Adipocyte (in vitro differentiated cells): Measurements from ENCODE around the gene RAMP3.

Source experiments
- DNase-seq: peaks from one replicate; pipeline ENCODE4 v3.0.0-alpha.2; 2015; ENCODE audit warnings: low read depth
- H3K27me3 ChIP-seq: replicated peaks from 2 replicates; pipeline ENCODE4 v1.7.0; 2013; ENCODE audit warnings: mild to moderate bottlenecking, low read length, moderate library complexity; ENCODE audit not compliant: control insufficient read depth, insufficient read depth
- H3K36me3 ChIP-seq: 2 replicates; pipeline ENCODE4 v1.7.0; 2013; ENCODE audit warnings: low read length, mild to moderate bottlenecking, moderate library complexity; ENCODE audit not compliant: control insufficient read depth, insufficient read depth, severe bottlenecking
- H3K4me1 ChIP-seq: 2 replicates; pipeline ENCODE4 v1.7.0; 2013; ENCODE audit warnings: mild to moderate bottlenecking, low read length, moderate library complexity; ENCODE audit not compliant: control insufficient read depth, insufficient read depth
- H3K4me3 ChIP-seq: 2 replicates; pipeline ENCODE4 v1.7.0; 2013; ENCODE audit warnings: mild to moderate bottlenecking, low read length, moderate library complexity
- H3K9ac ChIP-seq: 2 replicates; pipeline ENCODE4 v1.7.0; 2013; ENCODE audit warnings: mild to moderate bottlenecking, low read length, moderate library complexity
- H3K9me3 ChIP-seq: 2 replicates; pipeline ENCODE4 v1.7.0; 2013; ENCODE audit warnings: mild to moderate bottlenecking, low read length, moderate library complexity; ENCODE audit not compliant: control insufficient read depth

RAMP3 gene

GRCh38 chr7:45219130-45219529, 61.5 kb downstream of the RAMP3 start:
- Histone ChIP-seq H3K9me3 (no peaks in the 10 kb centered on the region), H3K36me3 (no peaks in the 10 kb centered on the region), H3K9ac (no peak overlapping the region), H3K4me1 (no peaks in the 10 kb centered on the region), H3K4me3 (no peak overlapping the region), H3K27me3 (peaks cover 69% of the 10 kb centered on the region)
- DNase-seq: no peak

DNA sequence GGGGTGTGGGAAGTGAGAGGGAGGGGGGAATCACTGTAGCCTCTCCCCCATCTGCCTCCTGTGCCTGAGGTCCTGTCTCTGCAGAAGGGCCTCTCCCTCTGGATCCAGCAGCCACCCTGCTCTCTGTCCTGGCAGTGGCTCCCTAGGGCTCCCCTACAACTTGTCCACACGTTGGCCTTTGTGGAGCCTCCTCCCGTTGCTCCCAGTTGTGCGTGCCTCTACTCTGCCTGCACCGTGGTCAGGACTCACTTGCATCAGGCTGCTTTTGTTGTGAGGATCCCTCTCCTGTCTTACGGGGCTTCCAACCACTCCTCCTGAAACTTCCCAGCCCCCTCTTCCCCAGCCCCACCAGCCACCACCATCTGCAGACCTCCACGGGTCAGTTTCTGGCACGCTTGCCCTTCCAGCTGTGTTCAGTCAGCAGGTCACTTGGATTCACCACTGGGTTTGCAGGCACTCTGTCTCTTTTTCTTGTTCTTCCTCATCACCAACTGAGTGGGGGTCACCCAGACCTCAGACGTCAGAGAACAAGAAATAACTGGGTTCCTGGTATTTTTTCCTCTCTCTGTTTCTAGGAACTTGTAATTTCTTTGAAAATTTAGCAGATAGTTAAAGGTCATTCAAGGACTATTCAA, 62.3 kb downstream of the RAMP3 start:
- Histone ChIP-seq H3K4me3 (no peak overlapping the region), H3K9ac (no peak overlapping the region), H3K9me3 (no peaks in the 10 kb centered on the region), H3K4me1 (no peaks in the 10 kb centered on the region), H3K27me3 (peaks cover 67% of the 10 kb centered on the region), H3K36me3 (no peaks in the 10 kb centered on the region)
- no peak for DNase-seq

DNA sequence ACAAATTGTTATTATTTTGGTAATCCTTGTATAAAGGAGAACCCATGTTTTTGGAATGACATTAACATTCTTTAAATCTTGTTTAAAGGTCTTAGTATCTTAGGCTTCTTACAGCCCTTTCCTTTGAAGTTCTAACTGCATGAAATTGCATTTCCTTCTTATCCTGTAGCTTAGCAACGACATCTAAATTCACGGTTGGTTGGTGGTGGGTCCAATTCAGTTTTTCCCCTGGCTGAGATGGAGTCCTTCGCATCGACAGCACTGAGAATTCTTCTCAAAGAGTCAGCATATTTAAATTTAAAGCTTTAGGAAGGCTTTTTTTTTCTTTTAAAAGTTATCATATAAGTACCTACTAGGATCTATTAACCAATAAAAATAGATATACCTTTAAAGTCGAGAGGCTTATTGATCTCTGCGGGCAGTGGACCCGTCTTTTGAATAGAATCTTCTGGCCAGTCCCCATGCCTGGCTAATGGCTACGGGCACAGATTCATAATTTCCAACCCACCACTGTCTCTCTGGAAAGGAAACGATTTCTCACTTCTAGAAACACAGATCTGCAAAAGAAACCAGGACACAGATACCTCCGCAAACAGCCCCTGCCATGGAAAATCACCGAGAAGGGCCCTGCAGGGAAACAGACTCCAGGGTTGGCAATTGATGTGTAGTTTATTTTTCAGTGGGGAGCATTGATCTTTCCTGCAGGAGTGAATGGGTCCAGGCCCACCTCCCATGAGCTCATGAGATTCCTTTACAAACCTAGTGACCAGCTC, 63.4 kb downstream of the RAMP3 start:
- no peak overlapping the region for H3K9ac ChIP-seq
- H3K4me1 ChIP-seq: no peaks in the 10 kb centered on the region
- H3K4me3 ChIP-seq: no peak overlapping the region
- H3K36me3 ChIP-seq: no peaks in the 10 kb centered on the region
- H3K27me3 ChIP-seq: peaks cover 56% of the 10 kb centered on the region
- no peaks in the 10 kb centered on the region for H3K9me3 ChIP-seq
- DNase-seq: no peak

- no peaks in the 10 kb centered on the region for H3K36me3 ChIP-seq
Observed at GRCh38 chr7:45221896-45222604, 64.5 kb downstream of the RAMP3 start.

GRCh38 chr7:45223078-45223477, 65.5 kb downstream of the RAMP3 start:
- H3K4me3 ChIP-seq: no peak overlapping the region
- no peaks in the 10 kb centered on the region for H3K36me3 ChIP-seq
- H3K4me1 ChIP-seq: no peaks in the 10 kb centered on the region
- no peaks in the 10 kb centered on the region for H3K9me3 ChIP-seq
- DNase-seq: no peak
- no peak overlapping the region for H3K9ac ChIP-seq
- peaks cover 47% of the 10 kb centered on the region for H3K27me3 ChIP-seq

More at GRCh38 chr7:45221896-45222604, 64.5 kb downstream of the RAMP3 start:
- Histone ChIP-seq H3K4me1 (no peaks in the 10 kb centered on the region), H3K27me3 (peaks cover 50% of the 10 kb centered on the region), H3K9ac (no peak overlapping the region), H3K4me3 (no peak overlapping the region), H3K9me3 (no peaks in the 10 kb centered on the region)
- DNase-seq: no peak

DNA sequence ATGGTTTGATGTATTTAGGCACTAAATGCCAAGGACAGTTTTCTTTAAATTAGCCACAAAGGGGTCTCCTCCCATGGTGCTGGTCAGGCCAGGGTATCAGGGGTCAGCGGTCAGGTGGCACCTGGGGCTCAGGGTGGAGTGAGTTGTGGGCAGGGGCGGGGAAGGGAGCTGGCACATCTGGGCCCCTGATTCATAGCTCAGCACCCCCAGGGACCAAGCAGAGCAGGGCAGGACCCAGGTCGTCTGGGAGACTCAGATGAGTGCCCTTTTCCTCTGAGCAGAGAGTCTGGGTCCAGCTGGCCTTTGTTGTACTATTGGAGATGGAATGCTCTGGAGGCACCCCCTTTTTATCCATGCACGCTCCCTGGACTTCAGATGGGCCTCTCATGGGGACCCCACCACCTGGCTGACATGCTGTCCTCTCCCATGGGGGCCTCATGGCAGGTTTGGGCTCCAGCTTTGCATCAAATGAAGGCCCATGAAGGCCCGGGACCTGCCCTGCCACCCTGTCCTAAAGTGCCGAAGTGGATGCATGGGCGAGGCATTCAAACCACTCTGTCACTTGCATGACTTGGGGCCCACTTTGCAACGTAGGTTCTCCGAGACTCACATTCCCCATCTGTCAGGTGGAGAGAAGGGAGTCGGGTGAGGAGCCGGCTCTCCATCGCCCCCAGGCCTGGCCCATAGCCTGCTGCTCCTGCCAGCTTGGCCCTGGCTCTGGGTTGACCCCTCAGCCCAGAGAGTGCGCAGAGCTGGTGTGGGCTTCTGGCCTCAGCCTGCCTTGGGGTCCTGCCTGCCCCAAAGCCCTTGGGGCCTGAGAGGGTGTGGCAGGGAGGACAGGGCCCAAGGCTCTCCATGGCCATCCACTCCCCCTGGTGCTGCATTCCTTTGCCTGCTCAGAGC, 66.4 kb downstream of the RAMP3 start:
- no peak for DNase-seq
- Histone ChIP-seq H3K4me3 (no peak overlapping the region), H3K9ac (no peak overlapping the region), H3K4me1 (no peaks in the 10 kb centered on the region), H3K36me3 (no peaks in the 10 kb centered on the region), H3K9me3 (no peaks in the 10 kb centered on the region), H3K27me3 (peaks cover 53% of the 10 kb centered on the region)

DNA sequence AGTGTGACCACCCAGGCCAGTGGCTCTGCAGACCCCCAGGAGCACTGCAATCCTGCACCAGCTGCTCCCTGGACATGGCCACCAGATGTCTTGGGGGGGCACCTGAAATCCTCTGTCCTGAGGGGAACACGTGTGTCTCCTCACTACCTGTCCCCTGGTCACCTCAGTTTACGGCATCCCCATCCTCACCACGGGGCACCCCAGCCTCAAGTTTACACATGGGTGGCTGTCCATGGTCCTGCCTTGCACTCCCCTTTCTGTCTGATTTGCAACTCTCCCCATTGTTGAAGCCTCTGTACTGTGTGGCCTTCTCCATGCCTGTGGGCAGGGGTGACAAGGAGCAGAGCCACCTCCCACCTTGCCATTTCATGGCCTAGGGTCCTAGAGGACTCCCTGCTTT, 67.2 kb downstream of the RAMP3 start:
- Histone ChIP-seq H3K4me1 (no peaks in the 10 kb centered on the region), H3K9me3 (no peaks in the 10 kb centered on the region), H3K27me3 (peaks cover 55% of the 10 kb centered on the region), H3K36me3 (no peaks in the 10 kb centered on the region), H3K9ac (no peak overlapping the region), H3K4me3 (no peak overlapping the region)
- no peak for DNase-seq

DNA sequence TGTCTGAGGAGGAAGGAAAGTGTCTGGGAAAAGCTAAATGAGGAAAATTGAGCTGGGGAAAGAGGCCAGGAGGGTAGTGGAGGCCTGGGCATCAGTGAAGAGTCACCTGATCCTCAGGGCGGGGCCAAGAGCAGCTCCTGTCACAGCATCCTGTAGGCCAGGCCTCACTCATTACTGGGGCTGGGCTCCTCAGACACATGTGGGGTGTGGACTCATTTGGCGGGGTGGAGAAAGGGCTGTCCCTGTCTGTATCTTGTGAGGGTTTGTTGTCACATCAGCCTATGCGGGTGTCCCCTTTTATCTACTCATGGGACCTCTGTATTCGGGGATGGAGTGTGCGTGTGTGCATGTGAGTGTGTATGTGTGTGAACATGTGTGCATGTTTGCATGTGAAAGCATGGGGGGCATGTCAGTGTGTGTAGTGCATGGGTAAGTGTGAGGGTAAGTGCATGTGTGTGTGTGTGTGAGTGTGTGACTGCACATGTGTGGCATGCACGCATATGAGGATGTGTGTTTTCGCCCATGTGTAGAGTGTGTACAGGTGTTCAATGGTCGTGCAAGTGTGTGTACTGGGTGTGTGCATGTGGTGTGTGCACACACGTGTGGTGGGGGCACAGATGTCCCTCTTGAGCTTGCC, 67.8 kb downstream of the RAMP3 start:
- no peak for DNase-seq
- H3K4me3 ChIP-seq: no peak overlapping the region
- H3K9me3 ChIP-seq: no peaks in the 10 kb centered on the region
- no peaks in the 10 kb centered on the region for H3K36me3 ChIP-seq
- no peaks in the 10 kb centered on the region for H3K4me1 ChIP-seq
- H3K9ac ChIP-seq: no peak overlapping the region
- H3K27me3 ChIP-seq: peaks cover 52% of the 10 kb centered on the region

DNA sequence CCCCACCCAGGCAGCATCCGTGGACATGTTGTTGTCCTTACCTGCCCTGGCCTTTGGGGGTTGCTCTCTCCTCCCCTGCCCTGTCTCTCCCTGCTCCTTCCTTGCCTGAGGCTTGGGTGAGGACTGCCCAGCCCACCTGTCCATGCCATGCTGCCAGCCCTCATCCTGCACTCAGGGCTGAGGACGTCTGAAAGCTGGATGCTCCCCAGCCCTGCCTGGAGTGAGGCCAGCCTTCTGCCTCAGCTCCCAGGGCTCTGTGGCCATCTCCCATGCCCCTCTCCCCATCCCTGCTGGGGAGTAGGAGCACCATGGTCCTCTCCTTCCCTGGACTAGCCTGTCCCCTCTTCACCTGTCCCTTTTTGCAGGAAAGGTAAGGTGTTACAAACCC, 68.4 kb downstream of the RAMP3 start:
- H3K9me3 ChIP-seq: no peaks in the 10 kb centered on the region
- no peak overlapping the region for H3K4me3 ChIP-seq
- no peaks in the 10 kb centered on the region for H3K4me1 ChIP-seq
- no peak for DNase-seq
- H3K27me3 ChIP-seq: peaks cover 52% of the 10 kb centered on the region
- no peak overlapping the region for H3K9ac ChIP-seq
- H3K36me3 ChIP-seq: no peaks in the 10 kb centered on the region

GRCh38 chr7:45229156-45229920, 71.7 kb downstream of the RAMP3 start:
- H3K4me3 ChIP-seq: no peak overlapping the region
- peaks cover 35% of the 10 kb centered on the region for H3K27me3 ChIP-seq
- H3K36me3 ChIP-seq: no peaks in the 10 kb centered on the region
- no peaks in the 10 kb centered on the region for H3K9me3 ChIP-seq
- no peak for DNase-seq
- H3K4me1 ChIP-seq: no peaks in the 10 kb centered on the region
- no peak overlapping the region for H3K9ac ChIP-seq
